Measurements from ENCODE around the gene HIKESHI. TPM values are rescaled to one million over a fixed set of nuclear protein-coding genes. Genes with fewer than 3 reads are reported as not detected.
"Not testable (repeated sequence)": the region's sequence is repeated elsewhere in the genome, so short reads cannot be mapped to it uniquely, and the experiment has no call there.

HIKESHI gene
- total and polyA plus RNA-seq, 2 of the 13 experiments (the other 11 are each of a cell fraction or from before 2014, with no cell fraction given) = 67.8 to 74.8 TPM

DNA sequence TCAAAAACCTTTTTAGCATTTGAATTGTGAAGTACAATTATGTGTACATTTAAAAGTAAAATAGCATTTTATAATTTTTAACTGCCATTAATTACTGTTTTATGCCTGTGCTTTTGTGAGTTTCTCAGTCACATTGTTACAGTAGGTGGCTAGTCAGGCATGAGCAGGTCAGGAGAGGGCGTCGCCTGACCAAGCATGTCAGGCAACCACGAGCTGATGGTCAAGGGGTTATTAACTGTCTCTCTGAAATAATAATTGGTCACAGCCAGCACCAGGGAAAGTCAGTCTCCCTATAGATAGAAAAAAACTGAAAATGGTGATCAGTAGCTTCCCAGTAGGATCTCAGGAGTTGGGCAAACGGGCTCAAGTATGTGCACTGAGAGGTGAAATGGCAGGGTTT, 53.2 kb downstream of the HIKESHI start (continued):
- TF ChIP-seq NR1H2 (CRISPR knock-in tag; IDR thresholded peaks at IDR 0.05; ENCODE audit: borderline replicate concordance, low read depth) = no peak
- TF ChIP-seq, protein P1, sequence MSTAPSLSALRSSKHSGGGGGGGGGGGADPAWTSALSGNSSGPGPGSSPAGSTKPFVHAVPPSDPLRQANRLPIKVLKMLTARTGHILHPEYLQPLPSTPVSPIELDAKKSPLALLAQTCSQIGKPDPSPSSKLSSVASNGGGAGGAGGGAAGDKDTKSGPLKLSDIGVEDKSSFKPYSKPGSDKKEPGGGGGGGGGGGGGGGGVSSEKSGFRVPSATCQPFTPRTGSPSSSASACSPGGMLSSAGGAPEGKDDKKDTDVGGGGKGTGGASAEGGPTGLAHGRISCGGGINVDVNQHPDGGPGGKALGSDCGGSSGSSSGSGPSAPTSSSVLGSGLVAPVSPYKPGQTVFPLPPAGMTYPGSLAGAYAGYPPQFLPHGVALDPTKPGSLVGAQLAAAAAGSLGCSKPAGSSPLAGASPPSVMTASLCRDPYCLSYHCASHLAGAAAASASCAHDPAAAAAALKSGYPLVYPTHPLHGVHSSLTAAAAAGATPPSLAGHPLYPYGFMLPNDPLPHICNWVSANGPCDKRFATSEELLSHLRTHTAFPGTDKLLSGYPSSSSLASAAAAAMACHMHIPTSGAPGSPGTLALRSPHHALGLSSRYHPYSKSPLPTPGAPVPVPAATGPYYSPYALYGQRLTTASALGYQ (CRISPR knock-in tag; IDR thresholded peaks at IDR 0.05) = no peak
- TF ChIP-seq POGZ (CRISPR knock-in tag; IDR thresholded peaks at IDR 0.05) = no peak
- TF ChIP-seq IRX3 (CRISPR knock-in tag; IDR thresholded peaks at IDR 0.05; ENCODE audit: borderline replicate concordance, low read depth) = no peak
- TF ChIP-seq TEAD2 (CRISPR knock-in tag; IDR thresholded peaks at IDR 0.05) = no peak

DNA sequence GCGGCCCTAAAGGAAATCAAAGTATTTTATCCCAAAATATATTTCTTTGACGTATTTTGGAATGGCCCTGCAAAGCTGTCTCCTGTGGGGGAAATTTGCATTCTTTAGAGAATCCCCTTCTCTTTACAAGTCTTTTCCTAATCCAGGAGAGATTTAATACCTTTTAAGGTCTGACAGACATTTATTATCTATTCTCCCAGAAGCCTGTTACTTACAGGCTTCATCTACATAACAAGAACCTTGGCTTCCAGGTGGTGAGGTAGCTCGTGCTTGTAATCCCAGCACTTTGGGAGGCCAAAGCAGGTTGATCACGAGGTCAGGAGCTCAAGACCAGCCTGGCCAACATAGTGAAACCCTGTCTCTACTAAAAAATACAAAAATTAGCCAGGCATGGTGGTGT, 55.4 kb downstream of the HIKESHI start:
- DNase-seq (ENCODE audit: low spot score); H3K9me3 ChIP-seq (ENCODE audit: low read length); H3K27ac ChIP-seq (ENCODE audit: extremely low read length, insufficient read depth, low read length); intact Hi-C loops (cut with micrococcal nuclease; ENCODE audit: unreplicated experiment); H3K9ac ChIP-seq (ENCODE audit: insufficient read depth, low read depth, low read length); H2AFZ ChIP-seq (ENCODE audit: low read length); H3K79me2 ChIP-seq (ENCODE audit: insufficient read depth, low read length); H3K4me1 ChIP-seq (ENCODE audit: insufficient read depth, low read length); H3K4me3 ChIP-seq (replicated peaks in 1 of 3; ENCODE audit: insufficient read depth in 1 of 3, low read depth in 2 of 3, low read length in 3 of 3); BruUV-seq (replicated peaks); H3K36me3 ChIP-seq (replicated peaks in 1 of 2; ENCODE audit: control insufficient read depth in 1 of 2, insufficient read depth in 2 of 2, low read length in 2 of 2); H4K20me1 ChIP-seq (ENCODE audit: insufficient read depth, low read length); H3K4me2 ChIP-seq (ENCODE audit: low read depth, low read length); ATAC-seq; H3K27me3 ChIP-seq (ENCODE audit: control insufficient read depth in 1 of 2, insufficient read depth in 2 of 2, low read length in 2 of 2); FAIRE-seq; POLR2A ChIA-PET; CTCF ChIA-PET (ENCODE audit: low intra/inter-chr PET ratio, low total read pairs): not testable (repeated sequence)
- WGBS (ENCODE audit: low lambda C conversion rate) = 49% methylated on average over 4 of the region's 4 CpGs
- in situ Hi-C loops (cut with HindIII; ENCODE audit: extremely low pct_ligation_motif_present, low pct_unique_long_range_greater_than_20kb) = loop anchor here (25.0 kb wide), 1 partner anchor 455 kb away; the partner anchor contains the start of gene PRSS23

DNA sequence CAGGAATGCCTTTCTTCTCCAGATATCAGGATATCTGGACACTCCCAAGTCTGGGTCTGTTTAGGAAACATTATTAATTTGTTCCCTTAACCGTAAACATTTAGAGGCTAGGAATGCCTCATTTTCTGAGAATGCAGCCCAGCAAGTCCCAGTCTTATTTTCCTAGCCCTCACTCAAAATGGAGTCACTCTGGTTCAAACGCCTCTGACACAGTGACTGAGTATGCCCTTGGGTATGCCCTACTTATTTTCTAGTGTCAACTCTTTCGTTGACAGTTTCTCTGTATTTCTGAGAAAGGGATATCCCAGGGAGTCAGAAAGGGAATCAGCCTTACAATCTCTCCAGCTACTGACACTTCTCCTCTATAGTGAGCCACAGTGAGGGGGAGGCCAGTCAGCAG, 56.7 kb downstream of the HIKESHI start:
- 41% methylated on average over 3 of the region's 3 CpGs for WGBS (ENCODE audit: low lambda C conversion rate)
- FAIRE-seq (no peak), DNase-seq (ENCODE audit: low spot score) (no peak), ATAC-seq (no peak)
- H3K27ac ChIP-seq (ENCODE audit: extremely low read length, insufficient read depth, low read length) = no peak overlapping the region
- in situ Hi-C loops (cut with HindIII; ENCODE audit: extremely low pct_ligation_motif_present, low pct_unique_long_range_greater_than_20kb) (loop anchor here (25.0 kb wide), 1 partner anchor 454 kb away; the partner anchor contains the start of gene PRSS23), intact Hi-C loops (cut with micrococcal nuclease; ENCODE audit: unreplicated experiment) (no loop called here)
- ChIA-PET CTCF (ENCODE audit: low intra/inter-chr PET ratio, low total read pairs) (no interaction called here), POLR2A (no interaction called here)
- no peak overlapping the region for H3K9ac ChIP-seq (ENCODE audit: insufficient read depth, low read depth, low read length)
- no peaks in the 10 kb centered on the region for H4K20me1 ChIP-seq (ENCODE audit: insufficient read depth, low read length)
- H3K36me3 ChIP-seq (replicated peaks in 1 of 2; ENCODE audit: control insufficient read depth in 1 of 2, insufficient read depth in 2 of 2, low read length in 2 of 2) = no peaks in the 10 kb centered on the region
- H3K9me3 ChIP-seq (ENCODE audit: low read length) = no peaks in the 10 kb centered on the region
- TF ChIP-seq ZNF549 (CRISPR knock-in tag; IDR thresholded peaks at IDR 0.05) (no peak), TARDBP (CRISPR knock-in tag; IDR thresholded peaks at IDR 0.05) (no peak), ZNF883 (CRISPR knock-in tag; IDR thresholded peaks at IDR 0.05; ENCODE audit: not compliant biosample characterization) (no peak), ZNF496 (CRISPR knock-in tag; IDR thresholded peaks at IDR 0.05; ENCODE audit: insufficient replicate concordance) (no peak), PAX8 (CRISPR knock-in tag; IDR thresholded peaks at IDR 0.05; ENCODE audit: borderline replicate concordance) (no peak), REPIN1 (CRISPR knock-in tag; IDR thresholded peaks at IDR 0.05; ENCODE audit: borderline replicate concordance, low read depth) (no peak), SMYD3 (CRISPR knock-in tag; IDR thresholded peaks at IDR 0.05) (no peak), KLF6 (CRISPR knock-in tag; IDR thresholded peaks at IDR 0.05) (no peak), ZNF709 (CRISPR knock-in tag; IDR thresholded peaks at IDR 0.05) (no peak)
- H3K4me3 ChIP-seq (replicated peaks in 1 of 3; ENCODE audit: insufficient read depth in 1 of 3, low read depth in 2 of 3, low read length in 3 of 3) = no peak overlapping the region
- H3K27me3 ChIP-seq (ENCODE audit: control insufficient read depth in 1 of 2, insufficient read depth in 2 of 2, low read length in 2 of 2) = no peaks in the 10 kb centered on the region
- BruUV-seq (replicated peaks) = no TSS peak
- H3K4me2 ChIP-seq (ENCODE audit: low read depth, low read length) = no peak overlapping the region
- no peaks in the 10 kb centered on the region for H3K79me2 ChIP-seq (ENCODE audit: insufficient read depth, low read length)
- no peaks in the 10 kb centered on the region for H3K4me1 ChIP-seq (ENCODE audit: insufficient read depth, low read length)
- H2AFZ ChIP-seq (ENCODE audit: low read length) = no peak overlapping the region

All from HepG2 (cell line).